ENCODE data around the gene PTPRT.

Gene PTPRT

DNA sequence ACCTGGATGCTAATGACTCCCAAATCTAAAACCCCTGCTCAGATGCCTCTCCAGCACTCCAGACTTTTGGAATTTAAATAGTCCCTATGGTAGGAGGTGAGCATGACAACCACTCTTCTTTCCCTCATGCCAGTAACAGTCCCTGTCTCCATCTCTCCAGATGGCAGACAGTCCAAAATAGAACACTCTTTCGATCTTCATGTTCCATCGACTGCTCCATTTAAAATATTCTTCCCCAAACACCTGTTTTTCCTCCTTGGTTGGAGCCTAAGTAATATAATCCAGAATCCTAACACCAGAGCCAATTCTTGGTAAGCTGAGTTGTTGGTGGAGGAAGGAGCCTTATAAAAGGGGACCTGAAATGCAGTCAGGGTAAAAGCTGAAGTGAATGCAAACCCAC is 848.1 kb downstream of the PTPRT start:
- no peak overlapping the region for H3K27ac ChIP-seq (ENCODE audit: low read length)
- no peak overlapping the region for H2AFZ ChIP-seq (ENCODE audit: low read length)
- DNase-seq = no peak
- H3F3A ChIP-seq (ENCODE audit: insufficient read depth, low read length) = no peaks in the 10 kb centered on the region
- H4K20me1 ChIP-seq (ENCODE audit: insufficient read depth, low read length) = no peaks in the 10 kb centered on the region
- H3K9me2 ChIP-seq (replicated peaks; ENCODE audit: insufficient read depth, low read length) = no peaks in the 10 kb centered on the region
- no peaks in the 10 kb centered on the region for H3K79me2 ChIP-seq (ENCODE audit: low read length)
- no peaks in the 10 kb centered on the region for H3K4me1 ChIP-seq (ENCODE audit: low read length)
- TF ChIP-seq EZH2phosphoT487 (IDR thresholded peaks at IDR 0.05; ENCODE audit: low read length) (no peak), EZH2 (optimal IDR thresholded peaks at IDR 0.05; ENCODE audit: low read depth, low read length) (no peak)
- TF ChIP-seq, protein P1, sequence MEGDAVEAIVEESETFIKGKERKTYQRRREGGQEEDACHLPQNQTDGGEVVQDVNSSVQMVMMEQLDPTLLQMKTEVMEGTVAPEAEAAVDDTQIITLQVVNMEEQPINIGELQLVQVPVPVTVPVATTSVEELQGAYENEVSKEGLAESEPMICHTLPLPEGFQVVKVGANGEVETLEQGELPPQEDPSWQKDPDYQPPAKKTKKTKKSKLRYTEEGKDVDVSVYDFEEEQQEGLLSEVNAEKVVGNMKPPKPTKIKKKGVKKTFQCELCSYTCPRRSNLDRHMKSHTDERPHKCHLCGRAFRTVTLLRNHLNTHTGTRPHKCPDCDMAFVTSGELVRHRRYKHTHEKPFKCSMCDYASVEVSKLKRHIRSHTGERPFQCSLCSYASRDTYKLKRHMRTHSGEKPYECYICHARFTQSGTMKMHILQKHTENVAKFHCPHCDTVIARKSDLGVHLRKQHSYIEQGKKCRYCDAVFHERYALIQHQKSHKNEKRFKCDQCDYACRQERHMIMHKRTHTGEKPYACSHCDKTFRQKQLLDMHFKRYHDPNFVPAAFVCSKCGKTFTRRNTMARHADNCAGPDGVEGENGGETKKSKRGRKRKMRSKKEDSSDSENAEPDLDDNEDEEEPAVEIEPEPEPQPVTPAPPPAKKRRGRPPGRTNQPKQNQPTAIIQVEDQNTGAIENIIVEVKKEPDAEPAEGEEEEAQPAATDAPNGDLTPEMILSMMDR (IDR thresholded peaks at IDR 0.05; ENCODE audit: low read length) = no peak
- no peak overlapping the region for H3K4me2 ChIP-seq (ENCODE audit: low read depth, low read length)
- H3K27me3 ChIP-seq (replicated peaks; ENCODE audit: insufficient read depth, low read length) = no peaks in the 10 kb centered on the region
- no peak overlapping the region for H3K9ac ChIP-seq (ENCODE audit: low read length)
- no peaks in the 10 kb centered on the region for H3K36me3 ChIP-seq (replicated peaks; ENCODE audit: insufficient read depth, low read length)
- no peak overlapping the region for H3K4me3 ChIP-seq (ENCODE audit: low read length)
- H3K9me3 ChIP-seq (replicated peaks; ENCODE audit: insufficient read depth, low read length) = no peaks in the 10 kb centered on the region

DNA sequence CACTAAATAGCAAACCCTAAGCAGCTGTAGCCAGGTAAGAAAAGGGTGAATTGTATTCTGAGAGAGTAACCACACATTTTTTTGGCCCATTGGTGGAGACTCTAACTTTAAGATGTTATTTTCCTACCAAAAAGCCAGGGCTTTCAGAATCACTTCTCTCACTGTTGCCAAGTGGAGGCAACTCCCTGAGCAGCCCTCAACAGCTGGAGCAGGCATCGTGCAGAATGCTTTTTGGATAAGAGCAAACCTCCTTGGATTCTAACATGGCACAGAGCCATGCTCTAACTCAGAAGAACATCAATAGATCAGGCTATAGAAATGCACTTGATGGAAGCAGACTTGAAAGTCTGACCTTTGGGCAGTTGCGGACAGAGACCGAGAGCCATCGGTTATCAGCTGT is 849.3 kb downstream of the PTPRT start:
- Histone ChIP-seq H3K9ac (ENCODE audit: low read length) (no peak overlapping the region), H3K9me2 (replicated peaks; ENCODE audit: insufficient read depth, low read length) (no peaks in the 10 kb centered on the region), H4K20me1 (ENCODE audit: insufficient read depth, low read length) (no peaks in the 10 kb centered on the region), H3K4me2 (ENCODE audit: low read depth, low read length) (no peak overlapping the region), H3K79me2 (ENCODE audit: low read length) (no peaks in the 10 kb centered on the region), H3K4me3 (ENCODE audit: low read length) (no peak overlapping the region), H3F3A (ENCODE audit: insufficient read depth, low read length) (no peaks in the 10 kb centered on the region), H2AFZ (ENCODE audit: low read length) (no peak overlapping the region), H3K27ac (ENCODE audit: low read length) (no peak overlapping the region), H3K36me3 (replicated peaks; ENCODE audit: insufficient read depth, low read length) (no peaks in the 10 kb centered on the region), H3K27me3 (replicated peaks; ENCODE audit: insufficient read depth, low read length) (no peaks in the 10 kb centered on the region), H3K9me3 (replicated peaks; ENCODE audit: insufficient read depth, low read length) (no peaks in the 10 kb centered on the region), H3K4me1 (ENCODE audit: low read length) (no peaks in the 10 kb centered on the region)
- TF ChIP-seq EZH2phosphoT487 (IDR thresholded peaks at IDR 0.05; ENCODE audit: low read length) (no peak), EZH2 (optimal IDR thresholded peaks at IDR 0.05; ENCODE audit: low read depth, low read length) (no peak)
- TF ChIP-seq, protein P1 (IDR thresholded peaks at IDR 0.05; ENCODE audit: low read length) = no peak
- DNase-seq = no peak

DNA sequence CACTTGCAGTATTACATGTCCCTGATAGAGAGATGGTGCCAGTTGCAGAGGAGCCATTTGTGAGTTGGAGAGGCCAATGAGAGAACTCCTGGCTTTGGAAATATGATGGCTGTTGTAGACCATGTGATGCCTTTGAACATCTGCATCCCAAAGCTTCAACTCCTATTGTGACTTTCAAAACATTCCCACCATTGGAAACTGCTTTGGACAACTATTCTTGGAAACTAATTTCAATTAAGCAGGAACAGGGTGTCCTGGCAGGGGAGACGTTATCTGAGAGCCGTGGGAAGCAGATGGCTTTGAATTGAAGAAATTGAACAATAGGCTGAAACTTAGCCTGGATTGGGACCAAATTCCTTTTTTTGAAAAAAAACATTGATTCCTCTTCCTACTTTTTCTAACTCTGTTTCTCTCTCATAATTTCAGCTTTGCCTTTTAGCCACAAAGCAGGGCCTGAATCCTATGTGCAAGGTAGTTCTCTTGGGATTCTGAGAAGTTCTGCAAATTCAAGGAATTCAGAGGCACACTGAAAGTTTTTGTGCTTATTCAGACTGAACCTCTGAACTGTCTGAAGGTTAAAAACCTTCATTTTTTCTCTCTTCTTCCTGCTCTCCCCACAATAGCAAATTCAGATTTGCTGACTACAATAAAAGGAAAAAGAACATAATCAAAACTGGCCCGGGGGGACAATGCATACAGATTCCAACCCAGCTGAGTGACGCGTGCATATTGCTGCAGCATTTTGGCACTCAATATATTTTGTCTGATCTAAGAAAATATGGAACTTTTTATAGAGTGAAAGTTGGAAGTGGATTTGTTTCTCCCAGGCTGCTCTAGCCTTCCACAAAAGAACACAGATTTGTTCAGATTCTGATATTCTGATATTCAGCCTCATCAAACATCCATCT is 851.2 kb downstream of the PTPRT start:
- Histone ChIP-seq H3K9ac (ENCODE audit: low read length) (no peak overlapping the region), H2AFZ (ENCODE audit: low read length) (no peak overlapping the region), H3F3A (ENCODE audit: insufficient read depth, low read length) (no peaks in the 10 kb centered on the region), H3K27me3 (replicated peaks; ENCODE audit: insufficient read depth, low read length) (no peaks in the 10 kb centered on the region), H3K79me2 (ENCODE audit: low read length) (no peaks in the 10 kb centered on the region), H3K4me3 (ENCODE audit: low read length) (no peak overlapping the region), H4K20me1 (ENCODE audit: insufficient read depth, low read length) (no peaks in the 10 kb centered on the region), H3K9me3 (replicated peaks; ENCODE audit: insufficient read depth, low read length) (no peaks in the 10 kb centered on the region), H3K4me2 (ENCODE audit: low read depth, low read length) (no peak overlapping the region), H3K4me1 (ENCODE audit: low read length) (no peaks in the 10 kb centered on the region), H3K36me3 (replicated peaks; ENCODE audit: insufficient read depth, low read length) (no peaks in the 10 kb centered on the region), H3K9me2 (replicated peaks; ENCODE audit: insufficient read depth, low read length) (no peaks in the 10 kb centered on the region), H3K27ac (ENCODE audit: low read length) (no peak overlapping the region)
- DNase-seq = no peak
- TF ChIP-seq EZH2 (optimal IDR thresholded peaks at IDR 0.05; ENCODE audit: low read depth, low read length) = no peak
- no peak for TF ChIP-seq EZH2phosphoT487 (IDR thresholded peaks at IDR 0.05; ENCODE audit: low read length)
- TF ChIP-seq, protein P1 (IDR thresholded peaks at IDR 0.05; ENCODE audit: low read length) = no peak

Data from MM.1S (cell line).